ENCODE results near the gene NOL9.
A peak's percentile ranks its signal among the peaks of the same experiment; 100 is the strongest.
"Not testable (repeated sequence)": the region's sequence is repeated elsewhere in the genome, so short reads cannot be mapped to it uniquely, and the experiment has no call there.

NOL9 gene
- 68.1 to 99.1 (median 71.5) reads per million in 3 donors for total RNA-seq

DNA sequence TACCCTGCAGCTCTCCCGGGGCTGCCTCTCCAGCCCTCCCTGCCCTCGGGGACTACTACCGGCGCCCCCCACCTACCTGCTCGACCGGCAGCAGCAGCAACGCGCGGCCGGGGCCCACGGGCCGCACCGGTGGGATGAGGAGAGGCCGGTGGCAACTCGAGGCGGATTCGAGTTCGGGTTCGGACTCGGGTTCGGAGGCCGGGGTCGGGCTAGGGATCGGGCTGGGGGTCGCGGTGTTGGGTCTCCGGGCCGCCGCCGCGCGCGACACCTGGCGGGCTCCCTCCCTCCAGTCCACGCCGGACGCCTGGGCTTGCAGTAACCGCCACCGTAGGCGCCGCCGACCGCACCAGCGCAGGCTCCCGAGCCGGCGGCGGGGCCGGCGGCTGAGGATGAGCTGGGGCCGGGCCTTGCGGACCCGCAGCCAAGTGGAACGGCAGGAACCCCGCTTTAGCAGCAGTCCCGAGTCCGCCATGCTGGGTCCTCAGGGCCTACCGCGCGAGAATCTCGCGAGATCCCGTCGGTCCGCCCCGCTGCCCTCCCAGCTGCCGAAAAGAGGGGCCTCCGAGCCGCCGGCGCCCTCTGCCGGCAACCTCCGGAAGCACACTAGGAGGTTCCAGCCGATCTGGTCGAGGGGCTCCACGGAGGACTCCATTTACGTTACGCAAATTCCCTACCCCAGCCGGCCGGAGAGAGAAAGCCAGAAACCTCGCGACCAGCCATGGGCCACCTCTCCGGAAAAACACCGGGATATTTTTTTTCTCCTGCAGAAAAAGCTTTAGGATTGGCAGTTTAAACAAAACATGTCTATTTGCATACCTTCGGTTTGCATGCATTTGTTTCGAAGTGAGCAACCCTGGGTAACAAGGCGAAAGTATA, at the start of gene NOL9:
Gene NOL9, minus strand, starts transcription at position 483 of the 876 bp plus-strand sequence. Its CDS starts 11 bp downstream, at position 472.
- peaks cover 11% of the 10 kb centered on the region for H3K36me3 ChIP-seq (ENCODE audit: control insufficient read depth, insufficient read depth, low read length)
- DNase-seq, result peak; percentile 86 to 91 (median 87)
- no peaks in the 10 kb centered on the region for H3K9me3 ChIP-seq (ENCODE audit: control insufficient read depth, low read length)
- peak within 1 kb of the TSS; percentile 82 for H3K4me3 ChIP-seq (ENCODE audit: insufficient read depth, low read depth, low read length, poor library complexity, severe bottlenecking)
- peak within 1 kb of the TSS; percentile 89 for H3K27ac ChIP-seq (ENCODE audit: insufficient read depth, low read length, poor library complexity, severe bottlenecking)
- H3K4me1 ChIP-seq (ENCODE audit: control insufficient read depth, insufficient read depth, low read length, poor library complexity, severe bottlenecking), result peaks cover 13% of the 10 kb centered on the region
- H3K27me3 ChIP-seq (replicated peaks; ENCODE audit: control insufficient read depth, insufficient read depth, low read length, poor library complexity, severe bottlenecking), result no peaks in the 10 kb centered on the region

DNA sequence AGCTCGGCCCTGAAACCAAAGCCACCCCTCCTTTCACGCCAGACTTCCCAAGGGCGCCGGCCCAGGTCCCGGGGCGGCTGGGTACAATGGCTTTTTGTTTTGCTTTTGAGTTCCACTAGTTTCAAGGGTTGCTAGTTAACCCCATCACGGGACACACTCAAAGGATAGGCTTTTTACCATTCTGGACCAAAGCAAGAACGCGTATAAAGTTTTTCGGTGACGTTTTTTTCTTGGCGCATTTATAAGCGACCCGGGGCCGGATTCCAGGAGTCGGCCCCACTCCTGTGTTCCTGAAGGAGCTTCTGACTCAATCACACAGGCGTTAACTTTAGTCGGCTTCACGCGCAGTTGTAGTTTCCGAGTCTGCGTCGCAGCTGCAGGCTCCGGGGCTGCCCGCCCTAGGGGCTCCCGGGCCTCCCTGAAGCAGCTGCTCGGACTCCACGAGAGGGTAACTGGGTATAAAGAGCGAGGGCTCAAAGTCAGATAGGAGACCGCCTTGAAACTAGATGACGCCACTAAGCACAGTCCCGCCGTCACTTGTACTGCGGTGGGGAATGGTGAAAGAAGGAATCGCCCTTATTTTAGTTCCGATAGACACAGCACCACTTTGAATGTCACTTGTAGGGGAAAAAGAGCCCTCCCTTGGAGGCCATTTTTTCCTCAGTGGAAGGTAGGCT, 49.1 kb upstream of the NOL9 start:
- Histone ChIP-seq H3K36me3 (ENCODE audit: control insufficient read depth, insufficient read depth, low read length) (peaks cover 6% of the 10 kb centered on the region), H3K27ac (ENCODE audit: insufficient read depth, low read length, poor library complexity, severe bottlenecking) (peak overlapping the region; percentile 97), H3K4me3 (ENCODE audit: insufficient read depth, low read depth, low read length, poor library complexity, severe bottlenecking) (peak overlapping the region; percentile 95), H3K4me1 (ENCODE audit: control insufficient read depth, insufficient read depth, low read length, poor library complexity, severe bottlenecking) (peaks cover 32% of the 10 kb centered on the region), H3K27me3 (replicated peaks; ENCODE audit: control insufficient read depth, insufficient read depth, low read length, poor library complexity, severe bottlenecking) (no peaks in the 10 kb centered on the region), H3K9me3 (ENCODE audit: control insufficient read depth, low read length) (no peaks in the 10 kb centered on the region)
- peak; percentile 27 to 40 (median 30) for DNase-seq

DNA sequence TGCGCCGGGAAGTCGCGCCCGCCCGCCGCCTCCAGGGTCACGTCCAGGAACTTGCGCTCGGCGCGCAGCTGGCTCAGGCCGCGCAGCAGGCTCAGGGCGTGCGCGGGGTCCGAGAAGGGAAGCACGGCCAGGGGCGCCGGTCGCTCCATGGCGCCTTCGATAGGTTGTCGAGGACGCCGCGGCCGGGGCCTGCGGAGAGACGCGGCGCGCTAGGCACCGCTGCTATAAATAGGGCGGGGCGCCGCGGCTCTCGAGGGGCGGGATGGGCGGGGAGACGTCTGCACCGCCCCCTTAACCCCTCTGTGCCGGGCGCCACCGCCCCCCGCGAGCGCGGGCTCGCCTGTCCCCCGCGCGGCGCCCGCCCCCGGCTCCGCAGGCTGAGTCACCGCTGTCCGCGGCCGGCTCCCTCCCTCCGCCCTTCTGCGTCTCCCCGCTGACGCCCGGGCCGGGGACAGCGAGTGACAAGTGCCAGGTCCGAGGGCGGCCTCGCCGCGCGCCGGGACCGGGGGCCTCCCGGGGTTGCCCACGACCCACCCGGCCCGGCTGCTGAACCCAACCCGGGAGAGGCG, 48.4 kb upstream of the NOL9 start, which contains the start of gene KLHL21:
Gene KLHL21, minus strand, starts transcription at position 201 of the 569 bp plus-strand sequence. Its CDS starts 52 bp downstream, at position 149.
- peak; percentile 73 to 79 (median 76) for DNase-seq
- peak within 1 kb of the TSS; percentile 95 for H3K4me3 ChIP-seq (ENCODE audit: insufficient read depth, low read depth, low read length, poor library complexity, severe bottlenecking)
- peak within 1 kb of the TSS; percentile 97 for H3K27ac ChIP-seq (ENCODE audit: insufficient read depth, low read length, poor library complexity, severe bottlenecking)
- H3K36me3 ChIP-seq (ENCODE audit: control insufficient read depth, insufficient read depth, low read length), result peaks cover 12% of the 10 kb centered on the region
- H3K4me1 ChIP-seq (ENCODE audit: control insufficient read depth, insufficient read depth, low read length, poor library complexity, severe bottlenecking), result peaks cover 32% of the 10 kb centered on the region
- H3K9me3 ChIP-seq (ENCODE audit: control insufficient read depth, low read length), result no peaks in the 10 kb centered on the region
- no peaks in the 10 kb centered on the region for H3K27me3 ChIP-seq (replicated peaks; ENCODE audit: control insufficient read depth, insufficient read depth, low read length, poor library complexity, severe bottlenecking)

- no peak for DNase-seq
- H3K9me3 ChIP-seq (ENCODE audit: control insufficient read depth, low read length), result no peaks in the 10 kb centered on the region
These were observed 47.8 kb upstream of the NOL9 start for GRCh38 chr1:6601923-6602668.

DNA sequence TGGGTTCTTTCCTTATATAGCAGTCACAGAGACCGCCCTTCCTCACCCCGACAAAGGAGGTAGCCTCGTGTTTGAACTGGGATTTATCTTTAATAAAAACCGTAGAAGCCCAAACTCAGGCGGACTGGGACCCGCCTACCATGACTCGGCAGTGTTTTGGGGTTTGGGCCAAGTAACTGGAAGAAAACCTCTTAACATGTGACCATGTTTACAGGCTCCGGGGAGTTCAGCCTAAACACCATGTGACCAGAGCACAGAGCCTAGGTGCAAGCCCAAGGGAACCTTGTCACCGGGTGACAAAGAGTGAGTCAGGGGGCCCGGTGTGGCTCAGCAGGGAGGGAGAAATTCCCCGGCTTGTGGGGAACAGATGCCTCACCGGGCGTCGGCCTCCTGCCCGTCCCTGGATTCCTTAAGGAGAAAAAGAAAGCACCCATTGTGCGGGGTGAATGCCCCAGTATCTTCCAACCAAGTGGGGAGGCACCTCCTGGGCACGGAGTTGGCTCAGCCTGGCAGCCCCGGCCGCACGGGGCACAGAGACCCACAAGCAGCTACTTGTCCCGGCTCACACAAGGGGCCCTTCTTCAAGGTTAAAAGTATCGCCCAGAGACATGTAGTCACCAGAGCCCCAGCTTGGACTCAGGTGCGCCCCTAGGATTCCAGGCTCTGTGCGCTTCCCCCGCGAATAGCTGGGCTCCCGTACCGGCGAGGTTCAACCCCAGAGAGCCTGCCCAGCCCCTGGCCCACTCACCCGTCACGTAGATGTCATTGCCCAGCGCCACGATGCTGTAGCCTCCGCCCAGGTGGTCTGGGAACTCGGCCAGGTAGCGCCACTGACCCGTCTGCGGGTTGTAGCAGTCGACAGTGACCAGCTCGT, 47.0 kb upstream of the NOL9 start:
- Histone ChIP-seq H3K36me3 (ENCODE audit: control insufficient read depth, insufficient read depth, low read length) (peaks cover 26% of the 10 kb centered on the region), H3K4me3 (ENCODE audit: insufficient read depth, low read depth, low read length, poor library complexity, severe bottlenecking) (peak overlapping the region; percentile 95), H3K4me1 (ENCODE audit: control insufficient read depth, insufficient read depth, low read length, poor library complexity, severe bottlenecking) (peaks cover 37% of the 10 kb centered on the region), H3K27ac (ENCODE audit: insufficient read depth, low read length, poor library complexity, severe bottlenecking) (peak overlapping the region; percentile 97), H3K27me3 (replicated peaks; ENCODE audit: control insufficient read depth, insufficient read depth, low read length, poor library complexity, severe bottlenecking) (no peaks in the 10 kb centered on the region), H3K9me3 (ENCODE audit: control insufficient read depth, low read length) (no peaks in the 10 kb centered on the region)
- DNase-seq, result peak; percentile 54 to 75 (median 72)

More at GRCh38 chr1:6601923-6602668, 47.8 kb upstream of the NOL9 start:
- peak overlapping the region; percentile 95 for H3K4me3 ChIP-seq (ENCODE audit: insufficient read depth, low read depth, low read length, poor library complexity, severe bottlenecking)
- H3K27ac ChIP-seq (ENCODE audit: insufficient read depth, low read length, poor library complexity, severe bottlenecking), result peak overlapping the region; percentile 97
- H3K4me1 ChIP-seq (ENCODE audit: control insufficient read depth, insufficient read depth, low read length, poor library complexity, severe bottlenecking), result peaks cover 32% of the 10 kb centered on the region
- H3K27me3 ChIP-seq (replicated peaks; ENCODE audit: control insufficient read depth, insufficient read depth, low read length, poor library complexity, severe bottlenecking), result no peaks in the 10 kb centered on the region
- H3K36me3 ChIP-seq (ENCODE audit: control insufficient read depth, insufficient read depth, low read length), result peaks cover 18% of the 10 kb centered on the region

GRCh38 chr1:6600410-6601048, 46.2 kb upstream of the NOL9 start:
- DNase-seq, result no peak

GRCh38 chr1:6599991-6600390, 45.7 kb upstream of the NOL9 start:
- peak overlapping the region; percentile 95 for H3K4me3 ChIP-seq (ENCODE audit: insufficient read depth, low read depth, low read length, poor library complexity, severe bottlenecking)

More at GRCh38 chr1:6600410-6601048, 46.2 kb upstream of the NOL9 start:
- Histone ChIP-seq H3K9me3 (ENCODE audit: control insufficient read depth, low read length) (no peaks in the 10 kb centered on the region), H3K36me3 (ENCODE audit: control insufficient read depth, insufficient read depth, low read length) (peaks cover 27% of the 10 kb centered on the region), H3K4me1 (ENCODE audit: control insufficient read depth, insufficient read depth, low read length, poor library complexity, severe bottlenecking) (peaks cover 37% of the 10 kb centered on the region), H3K27ac (ENCODE audit: insufficient read depth, low read length, poor library complexity, severe bottlenecking) (peak overlapping the region; percentile 97), H3K4me3 (ENCODE audit: insufficient read depth, low read depth, low read length, poor library complexity, severe bottlenecking) (peak overlapping the region; percentile 95), H3K27me3 (replicated peaks; ENCODE audit: control insufficient read depth, insufficient read depth, low read length, poor library complexity, severe bottlenecking) (no peaks in the 10 kb centered on the region)

DNA sequence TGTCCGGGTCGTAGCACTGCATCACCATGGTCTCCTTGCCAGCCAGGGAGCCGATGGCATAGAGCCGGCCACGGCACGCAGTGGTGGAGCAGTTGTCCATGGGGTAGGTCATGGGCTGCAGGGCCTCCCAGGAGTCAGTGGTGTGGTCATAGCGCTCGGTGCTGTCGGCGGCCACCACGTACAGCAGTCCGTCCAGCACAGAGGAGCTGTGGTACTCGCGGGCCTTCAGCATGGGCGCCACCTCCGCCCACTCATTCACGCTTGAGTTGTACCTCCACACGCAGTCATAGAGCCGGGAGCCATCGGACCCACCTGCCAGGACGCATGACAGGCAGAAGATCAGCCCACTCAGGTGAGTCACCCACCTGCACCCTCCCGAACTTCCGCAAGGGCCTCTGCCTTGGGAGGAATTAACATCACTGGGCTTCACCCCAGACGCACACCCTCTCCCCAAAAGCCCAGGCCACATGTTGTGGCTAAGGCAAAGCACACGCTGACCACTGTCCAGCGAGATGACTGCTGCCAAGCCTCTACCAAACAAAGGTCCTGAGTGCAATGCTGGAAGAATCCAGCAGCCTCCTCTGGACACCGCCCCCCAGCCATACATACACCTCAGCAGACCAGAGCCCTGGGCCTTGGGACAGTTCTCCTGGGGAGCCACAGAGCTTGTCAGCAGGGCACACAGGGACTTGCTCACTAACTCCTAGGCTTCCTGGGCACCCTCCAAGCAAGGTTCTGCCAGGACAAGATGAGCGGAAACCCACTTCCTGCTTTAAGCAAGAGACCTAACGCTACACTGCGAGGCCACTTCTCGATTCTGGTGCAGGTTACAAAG, 45.0 kb upstream of the NOL9 start:
- no peaks in the 10 kb centered on the region for H3K27me3 ChIP-seq (replicated peaks; ENCODE audit: control insufficient read depth, insufficient read depth, low read length, poor library complexity, severe bottlenecking)
- peak overlapping the region; percentile 50 for H3K27ac ChIP-seq (ENCODE audit: insufficient read depth, low read length, poor library complexity, severe bottlenecking)
- no peaks in the 10 kb centered on the region for H3K9me3 ChIP-seq (ENCODE audit: control insufficient read depth, low read length)
- peaks cover 33% of the 10 kb centered on the region for H3K36me3 ChIP-seq (ENCODE audit: control insufficient read depth, insufficient read depth, low read length)
- peaks cover 36% of the 10 kb centered on the region for H3K4me1 ChIP-seq (ENCODE audit: control insufficient read depth, insufficient read depth, low read length, poor library complexity, severe bottlenecking)
- peak overlapping the region; percentile 48 for H3K4me3 ChIP-seq (ENCODE audit: insufficient read depth, low read depth, low read length, poor library complexity, severe bottlenecking)
- peak; percentile 34 to 43 (median 35) for DNase-seq

More at GRCh38 chr1:6599991-6600390, 45.7 kb upstream of the NOL9 start:
- H3K9me3 ChIP-seq (ENCODE audit: control insufficient read depth, low read length); H3K27me3 ChIP-seq (replicated peaks; ENCODE audit: control insufficient read depth, insufficient read depth, low read length, poor library complexity, severe bottlenecking); DNase-seq: not testable (repeated sequence)
- Histone ChIP-seq H3K27ac (ENCODE audit: insufficient read depth, low read length, poor library complexity, severe bottlenecking) (peak overlapping the region; percentile 97), H3K4me1 (ENCODE audit: control insufficient read depth, insufficient read depth, low read length, poor library complexity, severe bottlenecking) (peaks cover 37% of the 10 kb centered on the region), H3K36me3 (ENCODE audit: control insufficient read depth, insufficient read depth, low read length) (peaks cover 33% of the 10 kb centered on the region)

All from effector memory CD4-positive, alpha-beta T cell (primary cell).